Loucy (cell line): ENCODE data around the gene QSER1.

ENCODE experiments used
- EZH2phosphoT487 ChIP-seq: fragments of 200-600 bp; IDR thresholded peaks from 2 replicates; pipeline ENCODE4 v1.6.1; 2018; ENCODE audit warnings: antibody characterized with exemption, mild to moderate bottlenecking, moderate library complexity, borderline replicate concordance
- TF ChIP-seq, protein P1 (sequence below): fragments of 200-600 bp; sonication (generic); conservative IDR thresholded peaks from 2 replicates; pipeline ENCODE4 v1.5.1; 2014; ENCODE audit warnings: mild to moderate bottlenecking, antibody characterized with exemption, low read length

DNA sequence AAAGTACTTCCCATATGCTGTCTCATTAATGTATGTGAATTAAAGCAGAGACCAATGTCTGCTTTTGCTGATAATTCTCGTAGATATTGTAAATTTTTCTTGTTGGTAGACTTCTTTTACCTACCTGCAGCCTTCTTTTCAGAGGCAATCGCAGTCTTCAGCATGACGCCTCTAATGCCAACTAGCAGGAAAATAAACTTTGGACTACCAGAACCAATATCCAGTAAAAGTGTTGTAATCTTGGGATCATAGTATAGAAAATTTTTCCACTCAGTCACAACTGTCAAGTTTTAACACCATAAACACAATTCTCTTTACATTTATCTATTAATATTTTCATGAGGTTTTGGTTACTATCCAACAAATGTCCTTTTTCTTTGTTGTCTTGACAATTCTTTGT lies 125.4 kb downstream of the QSER1 start:
- no peak for TF ChIP-seq EZH2phosphoT487
- TF ChIP-seq, protein P1, sequence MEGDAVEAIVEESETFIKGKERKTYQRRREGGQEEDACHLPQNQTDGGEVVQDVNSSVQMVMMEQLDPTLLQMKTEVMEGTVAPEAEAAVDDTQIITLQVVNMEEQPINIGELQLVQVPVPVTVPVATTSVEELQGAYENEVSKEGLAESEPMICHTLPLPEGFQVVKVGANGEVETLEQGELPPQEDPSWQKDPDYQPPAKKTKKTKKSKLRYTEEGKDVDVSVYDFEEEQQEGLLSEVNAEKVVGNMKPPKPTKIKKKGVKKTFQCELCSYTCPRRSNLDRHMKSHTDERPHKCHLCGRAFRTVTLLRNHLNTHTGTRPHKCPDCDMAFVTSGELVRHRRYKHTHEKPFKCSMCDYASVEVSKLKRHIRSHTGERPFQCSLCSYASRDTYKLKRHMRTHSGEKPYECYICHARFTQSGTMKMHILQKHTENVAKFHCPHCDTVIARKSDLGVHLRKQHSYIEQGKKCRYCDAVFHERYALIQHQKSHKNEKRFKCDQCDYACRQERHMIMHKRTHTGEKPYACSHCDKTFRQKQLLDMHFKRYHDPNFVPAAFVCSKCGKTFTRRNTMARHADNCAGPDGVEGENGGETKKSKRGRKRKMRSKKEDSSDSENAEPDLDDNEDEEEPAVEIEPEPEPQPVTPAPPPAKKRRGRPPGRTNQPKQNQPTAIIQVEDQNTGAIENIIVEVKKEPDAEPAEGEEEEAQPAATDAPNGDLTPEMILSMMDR: no peak
